ENCODE results near the gene KIF26B. TPM values are rescaled to one million over a fixed set of nuclear protein-coding genes. Genes with fewer than 3 reads are reported as not detected.

Gene KIF26B
- polyA plus RNA-seq, 1 of the 3 experiments (the other 2 are of a cell fraction), result 2.6 TPM

DNA sequence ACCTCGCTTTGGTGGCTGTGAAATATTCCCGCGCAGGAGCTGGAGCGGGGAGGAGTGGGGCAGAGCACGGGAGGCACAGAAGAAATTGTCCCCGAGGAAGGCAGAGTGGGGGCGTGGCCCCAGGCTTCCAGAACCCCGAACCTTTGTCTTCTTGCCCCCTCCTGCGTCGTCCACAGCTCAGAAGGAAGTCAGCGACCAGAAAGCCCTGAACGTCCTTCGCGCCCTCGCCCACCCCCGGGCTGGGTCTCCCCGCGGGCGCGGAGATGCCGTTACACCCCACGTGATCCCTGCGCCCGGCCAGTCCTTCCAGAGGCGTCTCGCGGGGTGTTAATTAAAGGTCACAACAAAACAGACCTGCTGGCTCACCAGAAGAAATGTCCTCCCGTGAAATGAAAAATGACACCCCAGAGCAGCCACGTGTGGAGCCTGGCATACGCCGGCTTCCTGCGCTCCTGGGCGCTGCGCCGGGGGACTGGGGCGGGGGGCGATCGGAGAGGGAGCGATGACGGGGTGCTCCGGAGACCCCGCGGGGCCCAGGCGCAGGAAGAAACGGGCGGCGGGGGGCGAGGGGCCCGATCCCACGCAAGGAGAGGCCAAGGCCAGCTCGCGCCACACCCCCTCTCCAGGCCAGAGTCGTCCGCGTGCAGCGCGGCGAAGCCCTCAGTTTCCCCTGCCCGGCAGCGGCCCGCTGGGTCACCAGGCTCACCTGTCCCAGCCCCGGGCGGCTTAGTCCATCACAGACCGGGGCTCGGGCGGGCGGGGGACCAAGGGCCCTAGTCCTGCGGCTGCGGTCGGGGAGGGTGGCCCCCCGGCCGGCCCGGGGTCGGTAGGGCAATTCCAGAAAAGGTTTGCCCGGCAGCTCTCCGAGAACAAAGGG lies 995 bp upstream of the KIF26B start (continued):
- TF ChIP-seq, protein P1, sequence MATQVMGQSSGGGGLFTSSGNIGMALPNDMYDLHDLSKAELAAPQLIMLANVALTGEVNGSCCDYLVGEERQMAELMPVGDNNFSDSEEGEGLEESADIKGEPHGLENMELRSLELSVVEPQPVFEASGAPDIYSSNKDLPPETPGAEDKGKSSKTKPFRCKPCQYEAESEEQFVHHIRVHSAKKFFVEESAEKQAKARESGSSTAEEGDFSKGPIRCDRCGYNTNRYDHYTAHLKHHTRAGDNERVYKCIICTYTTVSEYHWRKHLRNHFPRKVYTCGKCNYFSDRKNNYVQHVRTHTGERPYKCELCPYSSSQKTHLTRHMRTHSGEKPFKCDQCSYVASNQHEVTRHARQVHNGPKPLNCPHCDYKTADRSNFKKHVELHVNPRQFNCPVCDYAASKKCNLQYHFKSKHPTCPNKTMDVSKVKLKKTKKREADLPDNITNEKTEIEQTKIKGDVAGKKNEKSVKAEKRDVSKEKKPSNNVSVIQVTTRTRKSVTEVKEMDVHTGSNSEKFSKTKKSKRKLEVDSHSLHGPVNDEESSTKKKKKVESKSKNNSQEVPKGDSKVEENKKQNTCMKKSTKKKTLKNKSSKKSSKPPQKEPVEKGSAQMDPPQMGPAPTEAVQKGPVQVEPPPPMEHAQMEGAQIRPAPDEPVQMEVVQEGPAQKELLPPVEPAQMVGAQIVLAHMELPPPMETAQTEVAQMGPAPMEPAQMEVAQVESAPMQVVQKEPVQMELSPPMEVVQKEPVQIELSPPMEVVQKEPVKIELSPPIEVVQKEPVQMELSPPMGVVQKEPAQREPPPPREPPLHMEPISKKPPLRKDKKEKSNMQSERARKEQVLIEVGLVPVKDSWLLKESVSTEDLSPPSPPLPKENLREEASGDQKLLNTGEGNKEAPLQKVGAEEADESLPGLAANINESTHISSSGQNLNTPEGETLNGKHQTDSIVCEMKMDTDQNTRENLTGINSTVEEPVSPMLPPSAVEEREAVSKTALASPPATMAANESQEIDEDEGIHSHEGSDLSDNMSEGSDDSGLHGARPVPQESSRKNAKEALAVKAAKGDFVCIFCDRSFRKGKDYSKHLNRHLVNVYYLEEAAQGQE (IDR thresholded peaks at IDR 0.05; ENCODE audit: low read depth, low read length), result no peak
- TF ChIP-seq, protein P2, sequence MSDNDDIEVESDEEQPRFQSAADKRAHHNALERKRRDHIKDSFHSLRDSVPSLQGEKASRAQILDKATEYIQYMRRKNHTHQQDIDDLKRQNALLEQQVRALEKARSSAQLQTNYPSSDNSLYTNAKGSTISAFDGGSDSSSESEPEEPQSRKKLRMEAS (IDR thresholded peaks at IDR 0.05; ENCODE audit: low read depth), result peak; percentile 91

DNA sequence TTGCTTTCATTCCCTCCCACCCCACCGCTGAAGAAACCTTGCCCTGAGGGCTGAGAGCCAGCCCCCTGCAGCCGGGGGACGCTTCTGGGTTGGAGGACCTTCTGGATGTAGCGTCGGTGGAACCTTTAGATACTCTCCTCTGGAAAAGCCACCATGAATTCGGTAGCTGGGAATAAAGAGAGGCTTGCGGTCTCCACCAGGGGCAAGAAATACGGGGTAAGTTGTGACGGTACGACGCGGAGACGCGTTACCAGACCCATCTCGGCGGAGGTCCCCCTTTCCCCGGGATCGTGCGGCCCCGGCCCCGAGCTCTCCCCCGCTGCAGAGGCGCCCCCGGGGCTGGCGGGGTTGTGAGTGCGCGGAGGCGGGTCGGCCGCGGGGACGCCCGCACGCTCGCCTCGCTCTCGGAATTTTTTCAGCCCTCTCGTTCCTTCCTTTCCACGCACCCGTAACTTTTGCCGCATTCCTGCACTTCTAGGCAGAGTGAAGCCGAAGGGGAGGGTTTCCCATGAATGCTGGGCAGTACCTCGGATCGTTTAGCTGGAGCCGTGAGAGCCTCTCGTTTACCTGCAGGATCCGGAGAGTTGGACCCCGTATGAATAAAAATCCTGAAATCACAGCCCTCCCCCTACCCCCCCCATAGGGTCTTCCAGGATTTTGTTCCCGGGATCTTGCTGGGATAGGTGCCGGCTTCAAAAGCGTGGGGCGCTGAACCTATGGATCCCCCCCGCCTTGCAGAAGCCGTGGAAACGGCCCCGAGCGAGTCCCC lies 671 bp downstream of the KIF26B start:
- Histone ChIP-seq H3K36me3 (replicated peaks in 1 of 2; ENCODE audit: control insufficient read depth in 1 of 2, insufficient read depth in 2 of 2, low read length in 1 of 2) (peaks cover 14 to 30% of the 10 kb centered on the region in 2 experiments), H3K4me3 (ENCODE audit: low read depth in 2 of 2, low read length in 1 of 2) (peak overlapping the region; percentile 84 to 99), H3K4me2 (peak overlapping the region; percentile 92), H3F3A (replicated peaks; ENCODE audit: insufficient read depth) (peaks cover 9% of the 10 kb centered on the region), H3K4me1 (ENCODE audit: control insufficient read depth in 1 of 2, insufficient read depth in 2 of 2, low read depth in 1 of 2, low read length in 1 of 2) (peaks cover 0 to 37% of the 10 kb centered on the region in 2 experiments; a peak in 2 of 4 replicates), H3K9ac (peak overlapping the region; percentile 61), H2AFZ (ENCODE audit: low read depth) (peak overlapping the region; percentile 91), H3K27me3 (ENCODE audit: insufficient read depth) (no peaks in the 10 kb centered on the region), H3K9me3 (no peaks in the 10 kb centered on the region), H3K9me2 (no peaks in the 10 kb centered on the region), H3K79me2 (ENCODE audit: insufficient read depth) (peaks cover 52% of the 10 kb centered on the region), H3K27ac (ENCODE audit: low read depth in 2 of 2, low read length in 1 of 2) (peak overlapping the region; percentile 68 to 98), H4K20me1 (ENCODE audit: insufficient read depth) (no peaks in the 10 kb centered on the region; the same call in 1 of the 2 replicates)
- DNase-seq, result peak; percentile 77
- POLR2A ChIA-PET, result interaction anchor here (0.6 to 4.5 kb wide), 12 partner anchors 11 to 1122 kb away, joined by 3 to 25 read pairs (median 4); no protein-coding TSS in a partner anchor
- TF ChIP-seq GATA2 (CRISPR knock-in tag; IDR thresholded peaks at IDR 0.05) (no peak), FOXM1 (IDR thresholded peaks at IDR 0.05; ENCODE audit: low read depth) (no peak), NFIC (IDR thresholded peaks at IDR 0.05; ENCODE audit: borderline replicate concordance) (no peak), SMC3 (IDR thresholded peaks at IDR 0.05; ENCODE audit: low read depth, low read length) (no peak), MXI1 (IDR thresholded peaks at IDR 0.05; ENCODE audit: low read depth, low read length) (no peak), EP300 (IDR thresholded peaks at IDR 0.05; ENCODE audit: borderline replicate concordance in 1 of 2, low read depth in 1 of 2, low read length in 1 of 2) (no peak), NRF1 (IDR thresholded peaks at IDR 0.05; ENCODE audit: low read depth, low read length) (no peak)
- TF ChIP-seq, protein P3, sequence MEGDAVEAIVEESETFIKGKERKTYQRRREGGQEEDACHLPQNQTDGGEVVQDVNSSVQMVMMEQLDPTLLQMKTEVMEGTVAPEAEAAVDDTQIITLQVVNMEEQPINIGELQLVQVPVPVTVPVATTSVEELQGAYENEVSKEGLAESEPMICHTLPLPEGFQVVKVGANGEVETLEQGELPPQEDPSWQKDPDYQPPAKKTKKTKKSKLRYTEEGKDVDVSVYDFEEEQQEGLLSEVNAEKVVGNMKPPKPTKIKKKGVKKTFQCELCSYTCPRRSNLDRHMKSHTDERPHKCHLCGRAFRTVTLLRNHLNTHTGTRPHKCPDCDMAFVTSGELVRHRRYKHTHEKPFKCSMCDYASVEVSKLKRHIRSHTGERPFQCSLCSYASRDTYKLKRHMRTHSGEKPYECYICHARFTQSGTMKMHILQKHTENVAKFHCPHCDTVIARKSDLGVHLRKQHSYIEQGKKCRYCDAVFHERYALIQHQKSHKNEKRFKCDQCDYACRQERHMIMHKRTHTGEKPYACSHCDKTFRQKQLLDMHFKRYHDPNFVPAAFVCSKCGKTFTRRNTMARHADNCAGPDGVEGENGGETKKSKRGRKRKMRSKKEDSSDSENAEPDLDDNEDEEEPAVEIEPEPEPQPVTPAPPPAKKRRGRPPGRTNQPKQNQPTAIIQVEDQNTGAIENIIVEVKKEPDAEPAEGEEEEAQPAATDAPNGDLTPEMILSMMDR (IDR thresholded peaks at IDR 0.05), result no peak; the same call in 1 of the 2 replicates
- TF ChIP-seq, protein P4, sequence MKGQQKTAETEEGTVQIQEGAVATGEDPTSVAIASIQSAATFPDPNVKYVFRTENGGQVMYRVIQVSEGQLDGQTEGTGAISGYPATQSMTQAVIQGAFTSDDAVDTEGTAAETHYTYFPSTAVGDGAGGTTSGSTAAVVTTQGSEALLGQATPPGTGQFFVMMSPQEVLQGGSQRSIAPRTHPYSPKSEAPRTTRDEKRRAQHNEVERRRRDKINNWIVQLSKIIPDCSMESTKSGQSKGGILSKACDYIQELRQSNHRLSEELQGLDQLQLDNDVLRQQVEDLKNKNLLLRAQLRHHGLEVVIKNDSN (IDR thresholded peaks at IDR 0.05; ENCODE audit: borderline replicate concordance, low read depth), result no peak
- TF ChIP-seq, protein P5, sequence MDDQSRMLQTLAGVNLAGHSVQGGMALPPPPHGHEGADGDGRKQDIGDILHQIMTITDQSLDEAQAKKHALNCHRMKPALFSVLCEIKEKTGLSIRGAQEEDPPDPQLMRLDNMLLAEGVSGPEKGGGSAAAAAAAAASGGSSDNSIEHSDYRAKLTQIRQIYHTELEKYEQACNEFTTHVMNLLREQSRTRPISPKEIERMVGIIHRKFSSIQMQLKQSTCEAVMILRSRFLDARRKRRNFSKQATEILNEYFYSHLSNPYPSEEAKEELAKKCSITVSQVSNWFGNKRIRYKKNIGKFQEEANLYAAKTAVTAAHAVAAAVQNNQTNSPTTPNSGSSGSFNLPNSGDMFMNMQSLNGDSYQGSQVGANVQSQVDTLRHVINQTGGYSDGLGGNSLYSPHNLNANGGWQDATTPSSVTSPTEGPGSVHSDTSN (IDR thresholded peaks at IDR 0.05), result no peak
- TF ChIP-seq, protein P6, sequence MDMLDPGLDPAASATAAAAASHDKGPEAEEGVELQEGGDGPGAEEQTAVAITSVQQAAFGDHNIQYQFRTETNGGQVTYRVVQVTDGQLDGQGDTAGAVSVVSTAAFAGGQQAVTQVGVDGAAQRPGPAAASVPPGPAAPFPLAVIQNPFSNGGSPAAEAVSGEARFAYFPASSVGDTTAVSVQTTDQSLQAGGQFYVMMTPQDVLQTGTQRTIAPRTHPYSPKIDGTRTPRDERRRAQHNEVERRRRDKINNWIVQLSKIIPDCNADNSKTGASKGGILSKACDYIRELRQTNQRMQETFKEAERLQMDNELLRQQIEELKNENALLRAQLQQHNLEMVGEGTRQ (IDR thresholded peaks at IDR 0.05; ENCODE audit: borderline replicate concordance, low read depth, low read length), result no peak
- under 1% methylated on average over 35 of the region's 57 CpGs for WGBS (ENCODE audit: low lambda C conversion rate)
- CTCF ChIA-PET, result interaction anchor here (0.7 to 7.0 kb wide), 65 partner anchors 12 to 1337 kb away, joined by 3 to 83 read pairs (median 4); no protein-coding TSS in a partner anchor

Data from SK-N-SH (cell line).